Lower leg skin (tissue), 3 donors: Measurements from ENCODE around the gene BABAM2.

Experiments used
- POLR2A ChIP-seq, 2 donors: fragments of 450-650 bp; IDR thresholded peaks; one replicate each; pipeline ENCODE4 v1.6.1; 2016 to 2017; ENCODE audit warnings: antibody characterized with exemption in 2 of 2, mild to moderate bottlenecking in 1 of 2, moderate library complexity in 1 of 2
- TF ChIP-seq, protein P1 (sequence below), 3 donors: fragments of 450-650 bp; IDR thresholded peaks; one replicate each; pipeline ENCODE4 v1.5.1; 2016; ENCODE audit warnings: antibody characterized with exemption in 3 of 3, mild to moderate bottlenecking in 3 of 3, moderate library complexity in 2 of 3

DNA sequence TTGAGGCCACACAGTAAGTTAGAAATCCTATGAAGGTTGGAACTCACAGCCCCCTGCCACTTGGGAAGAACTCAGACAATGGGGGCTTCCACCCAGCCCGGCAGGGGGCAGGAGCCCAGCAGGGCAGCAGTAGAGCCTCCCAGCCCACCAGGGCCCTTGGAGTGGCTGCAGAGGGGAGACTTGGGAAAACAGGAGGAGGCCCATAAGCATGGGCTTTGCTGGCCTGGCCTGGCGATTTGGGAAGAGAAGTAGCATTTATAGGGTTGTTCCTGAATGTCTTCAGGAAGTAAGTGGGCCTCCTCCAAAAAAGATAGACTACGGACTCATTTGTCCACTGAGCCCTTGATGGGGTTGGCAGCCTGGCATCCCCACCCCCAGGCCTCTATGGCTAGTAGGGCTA lies 484.7 kb downstream of the BABAM2 start:
- TF ChIP-seq, protein P1, sequence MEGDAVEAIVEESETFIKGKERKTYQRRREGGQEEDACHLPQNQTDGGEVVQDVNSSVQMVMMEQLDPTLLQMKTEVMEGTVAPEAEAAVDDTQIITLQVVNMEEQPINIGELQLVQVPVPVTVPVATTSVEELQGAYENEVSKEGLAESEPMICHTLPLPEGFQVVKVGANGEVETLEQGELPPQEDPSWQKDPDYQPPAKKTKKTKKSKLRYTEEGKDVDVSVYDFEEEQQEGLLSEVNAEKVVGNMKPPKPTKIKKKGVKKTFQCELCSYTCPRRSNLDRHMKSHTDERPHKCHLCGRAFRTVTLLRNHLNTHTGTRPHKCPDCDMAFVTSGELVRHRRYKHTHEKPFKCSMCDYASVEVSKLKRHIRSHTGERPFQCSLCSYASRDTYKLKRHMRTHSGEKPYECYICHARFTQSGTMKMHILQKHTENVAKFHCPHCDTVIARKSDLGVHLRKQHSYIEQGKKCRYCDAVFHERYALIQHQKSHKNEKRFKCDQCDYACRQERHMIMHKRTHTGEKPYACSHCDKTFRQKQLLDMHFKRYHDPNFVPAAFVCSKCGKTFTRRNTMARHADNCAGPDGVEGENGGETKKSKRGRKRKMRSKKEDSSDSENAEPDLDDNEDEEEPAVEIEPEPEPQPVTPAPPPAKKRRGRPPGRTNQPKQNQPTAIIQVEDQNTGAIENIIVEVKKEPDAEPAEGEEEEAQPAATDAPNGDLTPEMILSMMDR (IDR thresholded peaks at IDR 0.05) = no peak
- TF ChIP-seq POLR2A (IDR thresholded peaks at IDR 0.05) = no peak
